ENCODE measurements around the gene GXYLT2.

Gene GXYLT2

GRCh38 chr3:72938471-72939265, 50.8 kb downstream of the GXYLT2 start (continued):
- TF ChIP-seq PRDM10 (tag by site-specific recombination; IDR thresholded peaks at IDR 0.05) (peak; percentile 88), ZBTB17 (tag by site-specific recombination; IDR thresholded peaks at IDR 0.05) (peak; percentile 38; the same call in 1 of the 2 replicates), ZBTB7A (tag by site-specific recombination; IDR thresholded peaks at IDR 0.05; ENCODE audit: low read depth) (no peak), SP7 (tag by site-specific recombination; IDR thresholded peaks at IDR 0.05) (peak; percentile 49; the same call in 1 of the 2 replicates), ZNF600 (tag by site-specific recombination; IDR thresholded peaks at IDR 0.05) (0 out of 2 replicates have a peak, but pooled peaks have one; percentile 22), ZNF654 (tag by site-specific recombination; IDR thresholded peaks at IDR 0.05; ENCODE audit: low read depth) (peak; percentile 55), ZNF423 (tag by site-specific recombination; IDR thresholded peaks at IDR 0.05) (no peak), CTCF (tag by site-specific recombination; IDR thresholded peaks at IDR 0.05) (peak; percentile 39; the same call in 1 of the 2 replicates), ZBTB11 (tag by site-specific recombination; conservative IDR thresholded peaks at IDR 0.05; ENCODE audit: low read depth) (no peak)

- Histone ChIP-seq H3K4me1 (ENCODE audit: control insufficient read depth, insufficient read depth, low read length) (no peaks in the 10 kb centered on the region), H3K36me3 (ENCODE audit: control insufficient read depth in 2 of 2, insufficient read depth in 1 of 2, low read length in 2 of 2) (no peaks in the 10 kb centered on the region), H3K9me3 (ENCODE audit: control insufficient read depth, insufficient read depth, low read depth, low read length) (no peaks in the 10 kb centered on the region), H3K27ac (ENCODE audit: extremely low read depth, low read depth, low read length) (no peak overlapping the region), H3K4me3 (ENCODE audit: low read depth, low read length) (no peak overlapping the region)
- ChIA-PET CTCF (interaction anchor here (2.6 to 2.9 kb wide), 2 partner anchors 115 to 145 kb away, joined by 12 to 13 read pairs; no protein-coding TSS in a partner anchor), POLR2A (no interaction called here)
- TF ChIP-seq ZNF132 (tag by site-specific recombination; IDR thresholded peaks at IDR 0.05; ENCODE audit: borderline replicate concordance) (no peak), ZNF558 (tag by site-specific recombination; IDR thresholded peaks at IDR 0.05) (no peak), ZNF521 (tag by site-specific recombination; IDR thresholded peaks at IDR 0.05) (no peak), ZNF514 (tag by site-specific recombination; IDR thresholded peaks at IDR 0.05) (no peak), ZNF600 (tag by site-specific recombination; IDR thresholded peaks at IDR 0.05) (no peak), ZNF704 (tag by site-specific recombination; IDR thresholded peaks at IDR 0.05) (no peak), AEBP2 (tag by site-specific recombination; IDR thresholded peaks at IDR 0.05; ENCODE audit: borderline replicate concordance) (no peak), ZNF221 (tag by site-specific recombination; IDR thresholded peaks at IDR 0.05; ENCODE audit: borderline replicate concordance) (no peak), ZNF24 (tag by site-specific recombination; IDR thresholded peaks at IDR 0.05) (no peak), ZNF837 (tag by site-specific recombination; IDR thresholded peaks at IDR 0.05) (no peak), ZEB2 (tag by site-specific recombination; IDR thresholded peaks at IDR 0.05) (no peak), ZNF292 (tag by site-specific recombination; IDR thresholded peaks at IDR 0.05; ENCODE audit: borderline replicate concordance, low read depth) (no peak), ATF2 (tag by site-specific recombination; IDR thresholded peaks at IDR 0.05; ENCODE audit: low read depth) (no peak), KLF7 (tag by site-specific recombination; IDR thresholded peaks at IDR 0.05; ENCODE audit: borderline replicate concordance) (no peak)
These were observed 53.4 kb downstream of the GXYLT2 start for GRCh38 chr3:72941245-72941644.

All from HEK293 (cell line).